ENCODE measurements around the gene NHLRC4. TPM values are rescaled to one million over a fixed set of nuclear protein-coding genes. Genes with fewer than 3 reads are reported as not detected.

Gene NHLRC4
- total RNA-seq, 2 experiments from 2014 or later = 0.60 to 0.67 TPM

DNA sequence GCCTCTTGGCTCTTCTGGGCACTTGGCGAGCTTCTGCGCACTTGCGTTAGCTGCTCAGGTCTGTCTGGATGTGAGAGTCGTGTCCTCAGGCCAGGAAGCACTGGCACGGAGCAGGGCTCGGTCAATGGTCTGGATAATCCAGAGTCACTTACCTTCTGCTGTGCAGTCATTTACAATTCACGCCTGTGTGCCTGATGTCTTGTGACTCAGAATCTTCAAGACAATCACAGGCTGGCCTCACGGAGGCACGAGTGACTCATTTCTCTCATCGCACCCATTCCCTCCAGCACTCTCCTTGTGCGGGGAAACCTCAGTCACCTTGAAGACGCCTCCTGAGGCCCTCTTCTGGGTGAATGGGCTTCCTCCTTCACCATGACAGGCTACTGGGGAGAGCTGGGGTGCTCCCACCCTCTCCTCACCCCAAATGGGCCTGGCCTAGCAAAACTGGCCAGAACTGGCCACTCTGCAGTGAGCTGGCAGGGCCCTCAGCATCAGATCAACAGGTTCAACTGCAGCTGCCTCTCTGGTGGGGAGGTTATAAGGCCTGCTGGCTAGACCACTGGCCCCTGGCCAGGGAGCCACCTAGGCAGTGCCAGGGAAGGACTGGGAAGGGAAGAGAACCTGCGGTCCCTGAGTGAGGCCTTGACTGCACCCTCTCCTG, 41.2 kb upstream of the NHLRC4 start:
- H3K9me3 Mint-ChIP-seq = no peaks in the 10 kb centered on the region
- peak; percentile 93 for DNase-seq

DNA sequence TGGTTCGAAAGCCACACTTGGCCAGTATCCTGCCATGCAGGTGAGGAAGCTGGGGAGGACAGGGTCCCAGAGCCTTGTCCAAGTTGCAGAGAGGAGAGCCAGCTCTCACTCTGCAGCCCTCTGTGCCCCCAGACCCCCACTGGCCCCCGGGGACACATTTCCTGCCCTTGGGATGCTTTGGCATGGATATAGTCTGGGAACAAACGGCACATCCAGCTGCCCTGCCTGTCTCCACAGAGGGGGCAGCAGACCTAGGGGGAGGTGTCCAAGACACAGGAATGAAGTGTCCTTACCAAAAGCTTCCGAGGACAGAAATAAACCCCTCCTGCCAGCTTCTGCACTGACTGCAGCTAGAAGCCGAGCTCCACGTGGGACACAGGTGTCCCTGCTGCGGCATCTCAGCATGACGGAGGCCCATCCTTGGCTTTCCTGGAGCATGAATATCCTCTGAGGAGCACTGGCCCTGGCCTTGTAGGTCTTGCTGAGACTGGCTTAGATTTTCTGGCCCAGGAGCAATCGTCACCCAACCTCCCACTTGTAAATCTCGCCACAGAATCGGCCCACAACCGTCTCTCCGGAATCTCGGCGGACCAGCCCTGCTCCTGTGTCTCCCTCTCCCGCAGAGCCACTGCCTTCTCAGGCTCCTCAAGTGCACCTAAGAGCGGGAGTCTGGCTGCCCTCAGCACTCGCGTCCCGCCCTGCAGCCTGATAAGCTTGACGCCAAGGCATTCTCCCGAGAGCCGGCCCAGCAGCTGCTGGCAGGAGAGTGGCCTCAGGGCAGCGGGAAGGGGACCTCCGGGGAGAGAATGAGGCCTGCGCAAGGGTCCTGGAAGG, 40.4 kb upstream of the NHLRC4 start:
- DNase-seq = peak; percentile 47
- Mint-ChIP-seq H3K27me3 (ENCODE audit: low read depth) (no peaks in the 10 kb centered on the region), H3K4me3 (peak overlapping the region; percentile 85), H3K27ac (peak overlapping the region; percentile 96), H3K4me1 (ENCODE audit: low read depth) (peaks cover 40% of the 10 kb centered on the region), H3K9me3 (no peaks in the 10 kb centered on the region), H3K36me3 (ENCODE audit: low read depth) (peaks cover 4% of the 10 kb centered on the region)
- intact Hi-C loops (cut with micrococcal nuclease) = loop anchor here (1.0 to 5.0 kb wide), 6 partner anchors 43 to 782 kb away; partner anchors contain the start of genes AXIN1, JMJD8, PIGQ and RAB11FIP3
- CTCF ChIA-PET = interaction anchor here (0.9 kb wide), 1 partner anchor 75 kb away, joined by 3 read pairs; no protein-coding TSS in a partner anchor

More for the DNA sequence above, 41.2 kb upstream of the NHLRC4 start:
- peak overlapping the region; percentile 85 for H3K4me3 Mint-ChIP-seq
- peaks cover 4% of the 10 kb centered on the region for H3K36me3 Mint-ChIP-seq (ENCODE audit: low read depth)
- H3K4me1 Mint-ChIP-seq (ENCODE audit: low read depth) = peaks cover 40% of the 10 kb centered on the region
- intact Hi-C loops (cut with micrococcal nuclease) = loop anchor here (1.0 to 5.0 kb wide), 8 partner anchors 64 to 783 kb away; partner anchors contain the start of genes DECR2, FAM234A, JMJD8 and METTL26
- peak overlapping the region; percentile 96 for H3K27ac Mint-ChIP-seq
- H3K27me3 Mint-ChIP-seq (ENCODE audit: low read depth) = no peaks in the 10 kb centered on the region
- CTCF ChIA-PET = interaction anchor here (0.9 kb wide), 1 partner anchor 75 kb away, joined by 3 read pairs; no protein-coding TSS in a partner anchor

DNA sequence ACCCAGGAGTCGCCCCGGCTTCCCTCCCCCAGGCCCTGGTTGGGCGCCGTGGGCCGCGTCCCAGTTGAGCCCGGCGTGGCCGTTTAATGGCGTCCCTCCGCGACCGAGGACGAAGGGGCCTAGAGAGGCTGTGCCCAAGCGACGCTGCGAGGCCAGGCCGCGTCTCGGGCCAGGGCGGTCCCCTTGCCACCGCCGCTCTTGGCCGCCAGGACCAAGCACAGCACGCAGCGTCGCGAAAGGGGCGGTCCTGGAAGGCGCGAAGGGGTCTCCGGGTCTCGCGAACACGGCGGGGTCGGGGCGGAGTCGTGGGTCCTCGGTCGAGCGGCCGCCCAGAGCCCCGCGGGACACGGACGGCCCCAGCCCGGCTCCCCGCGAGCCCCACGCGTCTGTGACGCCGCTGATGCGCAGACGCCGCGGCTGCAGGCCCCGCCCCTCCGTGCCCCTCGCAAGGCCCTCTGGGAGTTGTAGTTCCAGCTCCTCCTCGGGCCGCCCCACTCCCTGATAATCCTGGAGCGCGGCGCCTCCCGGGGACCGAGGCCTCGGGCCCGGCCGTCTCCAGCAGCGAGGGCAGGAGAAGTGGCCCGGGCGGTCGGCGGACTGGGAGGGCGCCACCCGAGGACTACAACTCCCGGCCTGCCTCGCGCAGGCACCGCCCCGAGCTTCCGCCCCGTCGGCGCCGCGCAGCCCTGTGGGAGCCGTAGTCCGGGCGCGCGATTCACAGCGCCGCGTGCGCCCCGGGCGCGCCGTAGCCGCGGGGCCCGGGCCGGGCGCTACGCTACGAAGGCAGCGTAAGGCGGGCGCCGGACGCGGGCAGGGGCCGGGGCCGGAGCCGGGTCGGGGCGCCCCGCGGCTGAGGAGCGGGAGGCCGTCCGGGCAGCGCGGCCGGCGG, 39.5 kb upstream of the NHLRC4 start, which contains the start of gene CAPN15:
Gene CAPN15 (plus strand): TSS at position 698 of the 889 bp plus-strand sequence. CDS start 19,127 bp downstream, outside the sequence.
- CTCF ChIA-PET = no interaction called here
- peak within 1 kb of the TSS; percentile 87 for H3K4me3 Mint-ChIP-seq
- H3K9me3 Mint-ChIP-seq = no peaks in the 10 kb centered on the region
- peak within 1 kb of the TSS; percentile 96 for H3K27ac Mint-ChIP-seq
- intact Hi-C loops (cut with micrococcal nuclease) = loop anchor here (1.0 to 5.0 kb wide), 6 partner anchors 42 to 782 kb away; partner anchors contain the start of genes AXIN1, JMJD8, PIGQ and RAB11FIP3
- H3K27me3 Mint-ChIP-seq (ENCODE audit: low read depth) = no peaks in the 10 kb centered on the region
- DNase-seq = peak; percentile 84
- H3K4me1 Mint-ChIP-seq (ENCODE audit: low read depth) = peaks cover 40% of the 10 kb centered on the region
- H3K36me3 Mint-ChIP-seq (ENCODE audit: low read depth) = peaks cover 4% of the 10 kb centered on the region

DNA sequence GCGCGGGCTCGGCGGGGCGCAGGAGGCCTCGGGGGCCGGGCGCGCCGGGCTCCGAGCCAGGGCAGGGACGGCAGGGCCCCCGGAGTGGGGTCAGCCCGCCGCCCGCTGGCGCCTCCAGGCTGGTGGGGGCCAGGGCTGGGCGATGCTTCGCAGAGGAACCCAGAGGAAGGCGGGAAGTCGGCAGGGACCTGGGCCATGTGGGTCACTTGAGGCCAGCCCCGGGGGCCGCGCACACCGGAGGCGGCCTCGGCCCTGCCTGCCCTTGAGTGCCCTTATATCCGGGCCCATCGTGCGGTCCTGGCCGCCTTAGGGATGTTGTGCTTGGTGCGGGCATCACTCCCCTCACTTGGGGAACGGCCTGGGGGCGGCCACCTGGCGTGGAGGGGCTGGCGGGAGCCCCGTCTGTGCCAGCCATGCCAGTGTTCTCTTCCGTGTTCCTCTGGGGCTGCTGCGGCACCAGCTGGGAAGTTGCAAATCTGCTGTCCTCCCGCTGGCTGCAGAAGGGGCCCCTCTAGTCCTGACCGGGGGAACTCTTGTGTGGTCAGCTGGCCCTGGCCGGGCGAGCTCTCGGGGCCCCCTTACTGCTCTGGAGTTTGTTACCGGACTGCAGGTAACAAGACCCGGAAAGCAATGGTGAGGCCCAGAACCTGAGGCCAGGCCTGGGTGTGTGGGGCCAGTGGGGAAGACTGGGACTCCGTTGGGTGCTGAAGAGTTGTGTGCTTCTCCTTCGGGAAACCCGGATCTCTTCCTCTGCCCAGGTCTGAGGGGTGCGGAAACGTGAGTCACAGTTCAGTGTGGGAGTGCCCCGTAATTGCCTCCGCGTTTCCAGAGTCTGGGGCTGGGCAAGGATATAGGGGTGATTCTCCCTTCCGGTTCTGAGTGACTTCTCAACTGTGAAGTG, 38.4 kb upstream of the NHLRC4 start:
- DNase-seq = peak; percentile 62
- Mint-ChIP-seq H3K4me3 (peak overlapping the region; percentile 87), H3K4me1 (ENCODE audit: low read depth) (peaks cover 40% of the 10 kb centered on the region), H3K36me3 (ENCODE audit: low read depth) (peaks cover 4% of the 10 kb centered on the region), H3K27me3 (ENCODE audit: low read depth) (no peaks in the 10 kb centered on the region), H3K9me3 (no peaks in the 10 kb centered on the region), H3K27ac (peak overlapping the region; percentile 87)
- intact Hi-C loops (cut with micrococcal nuclease) = loop anchor here (5.0 kb wide), 2 partner anchors 154 to 474 kb away; partner anchors contain the start of genes JMJD8 and STUB1
- CTCF ChIA-PET = no interaction called here

DNA sequence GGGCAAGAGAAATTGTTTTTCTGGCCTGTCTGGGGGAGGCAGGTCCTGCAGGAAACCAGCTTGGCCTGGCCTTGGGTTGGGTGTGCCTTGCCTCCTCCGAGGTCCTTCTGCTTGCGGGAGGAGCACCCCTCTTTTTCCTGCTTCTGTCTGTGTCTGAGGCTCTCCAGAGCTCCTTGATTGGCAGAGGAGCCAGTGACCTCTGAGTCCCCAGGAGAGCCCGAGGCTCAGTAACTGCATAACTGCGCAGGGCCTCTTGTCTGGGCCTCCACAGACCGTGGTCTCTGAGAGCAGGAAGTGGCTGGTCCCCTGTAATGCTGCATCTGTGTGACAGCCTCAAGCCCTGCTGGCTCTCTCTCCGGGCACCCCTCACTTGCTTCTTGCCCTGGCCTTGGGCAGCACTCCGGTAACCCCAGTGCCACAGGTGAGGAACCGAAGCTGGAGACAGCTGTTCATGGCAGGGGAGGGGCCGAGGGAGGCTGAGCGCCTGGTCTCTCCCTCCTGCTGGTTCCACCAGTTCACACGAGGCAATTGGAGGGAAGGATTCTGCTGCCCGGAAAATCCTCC, 37.7 kb upstream of the NHLRC4 start:
- no peaks in the 10 kb centered on the region for H3K9me3 Mint-ChIP-seq
- H3K27me3 Mint-ChIP-seq (ENCODE audit: low read depth) = no peaks in the 10 kb centered on the region
- CTCF ChIA-PET = no interaction called here
- H3K4me1 Mint-ChIP-seq (ENCODE audit: low read depth) = peaks cover 35% of the 10 kb centered on the region
- peaks cover 4% of the 10 kb centered on the region for H3K36me3 Mint-ChIP-seq (ENCODE audit: low read depth)
- peak overlapping the region; percentile 87 for H3K27ac Mint-ChIP-seq
- peak; percentile 21 for DNase-seq
- intact Hi-C loops (cut with micrococcal nuclease) = loop anchor here (5.0 kb wide), 2 partner anchors 153 to 473 kb away; partner anchors contain the start of genes JMJD8 and STUB1
- H3K4me3 Mint-ChIP-seq = peak overlapping the region; percentile 87

DNA sequence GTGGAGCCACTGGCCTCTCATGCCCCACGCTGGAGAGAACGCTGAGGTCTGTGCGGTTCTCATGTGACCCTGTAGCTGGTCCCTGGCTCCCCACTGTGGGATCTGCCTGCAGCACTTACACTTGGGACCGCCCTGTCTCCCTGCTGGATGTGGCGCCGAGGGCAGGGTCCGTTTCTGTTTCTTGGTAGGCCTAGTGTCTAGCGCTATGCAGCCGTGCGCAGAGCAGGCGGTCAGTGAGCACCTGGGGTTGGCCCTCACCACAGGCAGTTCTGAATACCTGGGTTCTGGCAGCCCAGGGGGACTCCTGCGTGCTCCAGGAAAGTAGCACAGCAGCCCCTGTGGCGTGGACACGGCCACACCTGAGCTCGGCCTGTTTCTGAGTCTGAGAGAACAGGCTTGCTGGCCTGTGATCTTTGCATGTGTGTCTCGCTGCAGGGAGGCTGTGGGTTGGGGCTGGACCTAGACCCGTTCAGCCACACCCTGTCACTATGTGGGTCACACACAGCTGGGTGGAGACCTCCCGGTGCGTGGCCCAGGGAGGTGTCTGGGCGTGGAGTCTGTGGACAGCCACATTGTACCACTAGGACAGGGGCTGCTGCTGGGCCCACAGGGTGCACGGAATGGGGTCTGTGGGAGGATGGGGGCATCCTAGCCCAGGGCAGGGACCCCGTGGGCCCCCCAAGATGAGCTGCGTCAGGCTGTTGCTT, 36.5 kb upstream of the NHLRC4 start:
- H3K9me3 Mint-ChIP-seq = no peaks in the 10 kb centered on the region
- peaks cover 2% of the 10 kb centered on the region for H3K36me3 Mint-ChIP-seq (ENCODE audit: low read depth)
- no peaks in the 10 kb centered on the region for H3K27me3 Mint-ChIP-seq (ENCODE audit: low read depth)
- no peak for DNase-seq
- CTCF ChIA-PET = no interaction called here
- intact Hi-C loops (cut with micrococcal nuclease) = no loop called here
- H3K4me1 Mint-ChIP-seq (ENCODE audit: low read depth) = peaks cover 25% of the 10 kb centered on the region
- H3K27ac Mint-ChIP-seq = no peak overlapping the region
- H3K4me3 Mint-ChIP-seq = peak overlapping the region; percentile 42

DNA sequence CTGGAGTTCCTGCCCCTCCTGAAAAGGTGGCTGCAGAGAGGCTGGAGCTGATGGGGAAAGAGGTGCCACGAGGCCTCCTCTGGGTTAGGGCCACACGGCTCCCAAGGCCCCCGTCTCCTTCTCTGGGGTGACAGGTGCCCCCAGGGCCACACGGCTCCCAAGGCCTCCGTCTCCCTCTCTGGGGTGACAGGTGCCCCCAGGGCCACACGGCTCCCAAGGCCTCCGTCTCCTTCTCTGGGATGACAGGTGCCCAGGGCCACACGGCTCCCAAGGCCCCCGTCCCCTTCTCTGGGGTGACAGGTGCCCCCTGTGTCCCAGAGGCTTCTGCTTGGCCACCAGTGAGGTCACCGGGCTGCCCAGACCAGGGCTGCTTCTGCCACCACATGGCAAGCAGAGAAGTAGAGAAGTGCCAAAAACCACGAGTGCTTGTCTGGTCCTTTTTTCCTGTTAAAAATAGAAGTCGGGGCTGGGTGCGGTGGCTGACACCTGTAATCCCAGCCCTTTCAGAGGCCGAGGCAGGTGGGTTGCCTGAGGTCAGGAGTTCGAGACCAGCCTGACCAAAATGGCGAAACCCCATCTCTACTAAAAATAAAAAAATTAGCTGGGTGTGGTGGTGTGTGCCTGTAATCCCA, 35.2 kb upstream of the NHLRC4 start:
- DNase-seq = no peak
- Mint-ChIP-seq H3K36me3 (ENCODE audit: low read depth) (no peaks in the 10 kb centered on the region), H3K4me3 (no peak overlapping the region), H3K4me1 (ENCODE audit: low read depth) (peaks cover 18% of the 10 kb centered on the region), H3K27me3 (ENCODE audit: low read depth) (no peaks in the 10 kb centered on the region), H3K9me3 (no peaks in the 10 kb centered on the region), H3K27ac (no peak overlapping the region)
- intact Hi-C loops (cut with micrococcal nuclease) = no loop called here
- CTCF ChIA-PET = no interaction called here

DNA sequence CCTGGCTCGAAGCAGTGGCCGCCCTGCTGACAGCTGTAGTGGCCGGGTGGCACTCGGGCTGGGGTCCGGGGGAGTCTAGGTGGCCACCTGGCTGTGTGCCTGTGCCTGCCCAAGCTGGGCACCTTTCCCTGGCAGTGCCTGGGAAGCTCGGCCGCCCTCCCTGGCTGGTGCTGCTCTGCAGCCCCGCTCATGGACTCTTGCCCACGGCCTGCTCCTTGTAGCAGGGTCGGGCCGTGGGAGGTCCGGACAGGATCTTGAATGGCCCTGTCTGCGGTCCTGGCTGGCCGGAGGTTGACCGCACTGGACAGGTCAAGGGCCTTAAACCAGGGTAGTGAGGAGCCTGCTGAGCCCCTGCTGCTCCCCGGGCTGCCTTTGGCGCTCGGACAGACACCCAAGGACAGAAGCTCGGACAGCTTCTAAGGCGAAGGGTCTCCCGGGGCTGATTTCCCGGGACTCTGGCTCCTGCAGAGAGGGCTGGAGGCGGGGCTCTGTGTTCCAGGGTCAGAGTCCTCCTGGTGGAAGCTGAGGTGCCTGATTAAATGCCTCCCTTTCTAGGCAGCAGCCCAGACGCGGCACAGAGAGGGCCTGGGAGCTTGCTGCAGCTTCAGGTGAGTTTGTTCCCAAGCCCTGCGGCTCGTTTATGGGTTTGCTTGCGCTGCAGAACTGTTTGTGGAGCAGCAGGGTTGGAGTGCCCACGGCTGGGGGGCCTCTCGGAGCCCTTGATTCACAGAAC, 33.2 kb upstream of the NHLRC4 start:
- intact Hi-C loops (cut with micrococcal nuclease) = no loop called here
- CTCF ChIA-PET = no interaction called here

DNA sequence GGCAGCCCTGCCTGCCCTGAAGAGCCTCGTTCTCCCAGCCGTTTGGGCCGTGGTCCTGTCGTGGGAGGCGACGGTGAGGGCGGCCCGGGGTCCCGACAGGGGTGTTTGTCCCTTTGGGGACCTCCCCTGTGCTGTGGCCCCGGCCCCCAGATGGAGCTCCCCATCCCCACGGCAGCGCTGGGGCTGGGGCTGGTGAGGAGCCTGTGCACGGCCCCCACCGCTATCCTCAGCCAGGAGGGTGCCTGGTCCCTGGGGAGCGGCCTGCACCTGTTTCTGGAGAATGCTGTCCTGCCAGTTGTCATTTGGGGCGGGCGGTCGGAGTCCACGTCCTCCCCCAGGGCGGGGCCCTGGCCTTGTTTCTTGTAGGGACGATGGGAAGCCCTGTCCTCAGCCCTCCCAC, 32.7 kb upstream of the NHLRC4 start:
- no peaks in the 10 kb centered on the region for H3K9me3 Mint-ChIP-seq
- H3K36me3 Mint-ChIP-seq (ENCODE audit: low read depth) = peaks cover 4% of the 10 kb centered on the region
- H3K27me3 Mint-ChIP-seq (ENCODE audit: low read depth) = no peaks in the 10 kb centered on the region
- DNase-seq = no peak
- no peak overlapping the region for H3K27ac Mint-ChIP-seq
- peaks cover 12% of the 10 kb centered on the region for H3K4me1 Mint-ChIP-seq (ENCODE audit: low read depth)
- intact Hi-C loops (cut with micrococcal nuclease) = no loop called here
- no peak overlapping the region for H3K4me3 Mint-ChIP-seq
- CTCF ChIA-PET = no interaction called here

More for the DNA sequence above, 33.2 kb upstream of the NHLRC4 start:
- no peaks in the 10 kb centered on the region for H3K27me3 Mint-ChIP-seq (ENCODE audit: low read depth)
- no peak overlapping the region for H3K27ac Mint-ChIP-seq
- H3K36me3 Mint-ChIP-seq (ENCODE audit: low read depth) = peaks cover 1% of the 10 kb centered on the region
- peaks cover 18% of the 10 kb centered on the region for H3K4me1 Mint-ChIP-seq (ENCODE audit: low read depth)
- no peaks in the 10 kb centered on the region for H3K9me3 Mint-ChIP-seq
- H3K4me3 Mint-ChIP-seq = no peak overlapping the region
- DNase-seq = no peak

Measured in activated naive CD4-positive, alpha-beta T cell treated with anti-CD3 and anti-CD28 coated beads for 36 hours (primary cell).